ENCODE results near the gene CACNG5.

The CACNG5 gene

GRCh38 chr17:66909804-66910373 is 75.0 kb downstream of the CACNG5 start:
- DNase-seq: no peak

GRCh38 chr17:66910651-66911285 is 75.9 kb downstream of the CACNG5 start:
- no peak for DNase-seq

GRCh38 chr17:66915204-66915611 is 80.3 kb downstream of the CACNG5 start:
- DNase-seq: no peak

- no peak for DNase-seq
Measured at GRCh38 chr17:66915792-66916191, 80.9 kb downstream of the CACNG5 start.

GRCh38 chr17:66916946-66917345 is 82.0 kb downstream of the CACNG5 start:
- DNase-seq: no peak

- no peak for DNase-seq
Measured at GRCh38 chr17:66918896-66919295, 84.0 kb downstream of the CACNG5 start.

GRCh38 chr17:66920435-66920834 is 85.5 kb downstream of the CACNG5 start:
- DNase-seq: no peak

GRCh38 chr17:66920950-66921349 is 86.0 kb downstream of the CACNG5 start:
- DNase-seq: no peak

- DNase-seq: no peak
Measured at GRCh38 chr17:66923886-66924285, 89.0 kb downstream of the CACNG5 start.

- no peak for DNase-seq
Measured at GRCh38 chr17:66925811-66926500, 91.0 kb downstream of the CACNG5 start.

- DNase-seq: no peak
Measured at GRCh38 chr17:66928949-66929348, 94.0 kb downstream of the CACNG5 start.

- no peak for DNase-seq
Measured at GRCh38 chr17:66929591-66929990, 94.7 kb downstream of the CACNG5 start.

- no peak for DNase-seq
Measured at GRCh38 chr17:66930933-66931332, 96.0 kb downstream of the CACNG5 start.

GRCh38 chr17:66932311-66932710 is 97.4 kb downstream of the CACNG5 start:
- DNase-seq: no peak

GRCh38 chr17:66934040-66934439 is 99.1 kb downstream of the CACNG5 start:
- DNase-seq: no peak

Data from NCI-H524 treated with DMSO at 0.1 percent for 48 hours (cell line).